HCT116 (cell line): ENCODE results near the gene TNNC1.

Experiments
- EZH2 ChIP-seq: fragments of 200-600 bp; sonication (generic); IDR thresholded peaks from 2 replicates; pipeline ENCODE4 v1.6.1; 2017; ENCODE audit warnings: antibody characterized with exemption, mixed run types
- POLR2A ChIP-seq: IDR thresholded peaks from 2 replicates; pipeline ENCODE4 v1.7.0; 2011; ENCODE audit warnings: borderline replicate concordance; ENCODE audit not compliant: insufficient read depth, insufficient read length; ENCODE audit errors: extremely low read depth
- RAD21 ChIP-seq: IDR thresholded peaks from 2 replicates; pipeline ENCODE4 v1.6.1; 2012; ENCODE audit warnings: low read depth, mild to moderate bottlenecking
- TF ChIP-seq, protein P1 (sequence below): IDR thresholded peaks from 2 replicates; pipeline ENCODE4 v1.6.1; 2012

DNA sequence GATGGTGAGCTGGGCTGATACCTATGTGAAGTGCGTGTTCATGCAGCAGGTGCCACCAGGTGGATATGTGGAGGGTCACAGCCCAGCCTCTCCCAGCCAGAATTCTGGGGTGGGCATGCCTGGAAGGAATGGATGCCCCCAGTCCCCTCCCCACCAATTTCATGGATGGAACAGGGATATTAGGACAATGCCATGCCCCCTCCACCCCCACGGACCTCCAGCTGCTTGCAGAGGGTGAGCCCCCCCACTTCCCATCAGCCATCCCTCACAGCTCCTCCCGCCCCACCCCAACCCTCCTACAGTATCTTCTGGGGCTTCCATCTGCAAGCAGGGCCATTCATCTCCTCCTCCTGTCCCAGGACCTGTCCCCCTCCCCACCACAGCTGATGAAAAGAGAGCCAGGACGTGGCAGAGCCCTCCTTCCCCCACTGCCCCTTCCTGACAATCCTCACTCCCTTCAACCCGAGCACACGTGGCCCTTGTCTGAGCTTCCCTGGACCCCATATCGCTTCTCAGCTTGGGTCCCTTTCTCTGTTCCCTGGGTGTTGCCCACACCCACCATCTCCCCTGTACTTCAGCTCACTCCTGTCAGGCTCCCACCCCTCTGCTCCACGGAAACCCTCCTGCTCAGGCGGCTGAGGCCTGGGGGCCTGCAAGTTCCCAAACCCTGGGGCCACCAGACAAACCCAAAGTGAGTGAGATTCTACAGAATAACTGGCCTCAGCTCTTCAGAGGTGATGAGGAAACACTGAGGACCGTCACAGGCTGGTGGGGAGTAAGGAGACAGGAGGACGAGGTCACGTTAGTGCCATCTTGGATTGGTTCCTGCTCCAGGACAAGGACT lies 6.1 kb downstream of the TNNC1 start:
- TF ChIP-seq EZH2 (no peak), POLR2A (no peak), RAD21 (no peak)
- TF ChIP-seq, protein P1, sequence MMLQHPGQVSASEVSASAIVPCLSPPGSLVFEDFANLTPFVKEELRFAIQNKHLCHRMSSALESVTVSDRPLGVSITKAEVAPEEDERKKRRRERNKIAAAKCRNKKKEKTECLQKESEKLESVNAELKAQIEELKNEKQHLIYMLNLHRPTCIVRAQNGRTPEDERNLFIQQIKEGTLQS = no peak
